NT2/D1 (cell line): ENCODE results near the gene PIK3C2G.

Source experiments
- SUZ12 ChIP-seq: IDR thresholded peaks from 2 replicates; pipeline ENCODE4 v1.6.1; 2011; ENCODE audit not compliant: insufficient read length, insufficient read depth; ENCODE audit errors: extremely low read depth
- YY1 ChIP-seq: IDR thresholded peaks from 2 replicates; pipeline ENCODE4 v1.6.1; 2011; ENCODE audit not compliant: insufficient read length, insufficient read depth
- ZNF274 ChIP-seq: IDR thresholded peaks from 2 replicates; pipeline ENCODE4 v1.6.1; 2011; ENCODE audit warnings: mild to moderate bottlenecking, low read depth, low read length

DNA sequence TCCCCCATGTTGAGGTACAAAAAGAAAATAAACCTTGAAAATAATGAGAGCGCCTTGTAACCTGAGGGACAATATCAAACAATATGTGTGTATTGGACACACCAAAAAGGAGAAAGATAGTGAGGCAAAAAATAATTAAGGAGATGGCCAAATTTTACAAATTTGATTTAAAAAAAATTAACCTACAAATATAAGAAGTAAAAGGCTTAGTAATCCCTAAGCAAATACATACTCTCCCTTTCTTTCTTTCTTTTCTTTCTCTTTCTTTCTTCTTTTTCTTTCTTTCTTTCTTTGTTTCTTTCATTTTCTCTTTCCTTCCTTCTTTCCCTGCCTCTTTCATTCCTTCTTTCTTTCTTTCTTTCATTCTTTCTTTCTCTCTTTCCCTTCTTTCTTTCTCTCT lies 133.4 kb downstream of the PIK3C2G start:
- TF ChIP-seq SUZ12: no peak
- TF ChIP-seq YY1: no peak
- TF ChIP-seq ZNF274: no peak
